ENCODE results near the gene DLEC1.
A peak's percentile ranks its signal among the peaks of the same experiment; 100 is the strongest.

DLEC1 gene

DNA sequence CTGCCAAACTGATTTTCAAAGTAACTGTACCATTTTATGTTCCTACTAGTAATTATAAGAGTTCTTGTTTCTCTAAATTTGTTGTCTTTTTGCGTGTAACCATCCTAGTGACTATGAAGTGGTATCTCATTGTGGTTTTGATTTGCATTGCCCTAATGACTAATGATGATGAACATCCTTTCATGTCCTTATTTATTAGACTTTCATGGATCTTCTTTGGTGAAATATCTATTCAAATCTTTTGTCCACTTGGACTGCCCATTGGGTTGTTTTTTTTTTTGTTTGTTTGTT is 130.0 kb downstream of the DLEC1 start:
- Mint-ChIP-seq H3K9me3 (no peaks in the 10 kb centered on the region), H3K27ac (no peak overlapping the region), H3K27me3 (ENCODE audit: low read depth, poor library complexity) (peaks cover 3% of the 10 kb centered on the region), H3K4me1 (peaks cover 55% of the 10 kb centered on the region), H3K4me3 (no peak overlapping the region), H3K36me3 (ENCODE audit: low read depth) (peaks cover 24% of the 10 kb centered on the region)
- TF ChIP-seq, protein P1, sequence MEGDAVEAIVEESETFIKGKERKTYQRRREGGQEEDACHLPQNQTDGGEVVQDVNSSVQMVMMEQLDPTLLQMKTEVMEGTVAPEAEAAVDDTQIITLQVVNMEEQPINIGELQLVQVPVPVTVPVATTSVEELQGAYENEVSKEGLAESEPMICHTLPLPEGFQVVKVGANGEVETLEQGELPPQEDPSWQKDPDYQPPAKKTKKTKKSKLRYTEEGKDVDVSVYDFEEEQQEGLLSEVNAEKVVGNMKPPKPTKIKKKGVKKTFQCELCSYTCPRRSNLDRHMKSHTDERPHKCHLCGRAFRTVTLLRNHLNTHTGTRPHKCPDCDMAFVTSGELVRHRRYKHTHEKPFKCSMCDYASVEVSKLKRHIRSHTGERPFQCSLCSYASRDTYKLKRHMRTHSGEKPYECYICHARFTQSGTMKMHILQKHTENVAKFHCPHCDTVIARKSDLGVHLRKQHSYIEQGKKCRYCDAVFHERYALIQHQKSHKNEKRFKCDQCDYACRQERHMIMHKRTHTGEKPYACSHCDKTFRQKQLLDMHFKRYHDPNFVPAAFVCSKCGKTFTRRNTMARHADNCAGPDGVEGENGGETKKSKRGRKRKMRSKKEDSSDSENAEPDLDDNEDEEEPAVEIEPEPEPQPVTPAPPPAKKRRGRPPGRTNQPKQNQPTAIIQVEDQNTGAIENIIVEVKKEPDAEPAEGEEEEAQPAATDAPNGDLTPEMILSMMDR (IDR thresholded peaks at IDR 0.05), result no peak
- DNase-seq, result no peak

DNA sequence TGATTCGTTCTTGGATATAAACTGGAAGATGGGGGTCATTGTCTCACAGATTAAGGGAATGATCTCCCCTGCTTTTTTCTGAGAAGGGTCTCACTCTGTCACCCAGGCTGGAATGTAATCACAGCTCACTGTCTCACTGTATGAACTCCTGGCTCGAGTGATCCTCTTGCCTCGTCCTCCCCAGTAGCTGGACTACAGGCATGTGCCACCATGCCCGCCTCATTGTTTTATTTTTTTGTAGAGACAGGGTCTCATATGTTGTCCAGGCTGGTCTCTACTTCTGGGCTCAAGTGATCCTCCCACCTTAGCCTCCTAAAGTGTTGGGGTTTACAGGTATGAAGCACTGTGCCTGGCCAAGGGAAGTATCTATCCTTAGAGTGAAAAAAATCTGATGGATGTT is 131.7 kb downstream of the DLEC1 start:
- peak overlapping the region; percentile 66 for H3K27ac Mint-ChIP-seq
- no peak overlapping the region for H3K4me3 Mint-ChIP-seq
- no peak for DNase-seq
- H3K27me3 Mint-ChIP-seq (ENCODE audit: low read depth, poor library complexity), result peaks cover 3% of the 10 kb centered on the region
- peaks cover 49% of the 10 kb centered on the region for H3K4me1 Mint-ChIP-seq
- peaks cover 29% of the 10 kb centered on the region for H3K36me3 Mint-ChIP-seq (ENCODE audit: low read depth)
- TF ChIP-seq, protein P1 (IDR thresholded peaks at IDR 0.05), result no peak
- no peaks in the 10 kb centered on the region for H3K9me3 Mint-ChIP-seq

DNA sequence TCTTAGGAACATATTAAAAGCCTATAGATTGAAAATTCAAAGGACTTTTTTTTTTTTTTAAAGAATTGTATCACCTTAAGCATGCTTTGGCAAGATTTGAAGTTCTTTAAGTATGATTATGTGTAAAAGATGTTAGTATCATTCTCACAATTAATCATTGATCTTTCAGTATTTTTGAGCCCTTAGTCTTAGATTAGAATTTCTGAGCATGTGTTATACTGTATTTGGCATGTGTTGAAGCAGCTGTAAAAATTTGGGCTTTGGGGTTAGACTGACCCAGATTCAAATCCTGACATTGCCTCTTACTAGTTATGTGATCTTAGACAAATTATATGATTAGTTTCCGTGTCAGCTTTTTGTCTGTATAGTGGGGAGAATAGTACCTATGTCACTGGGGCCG is 132.6 kb downstream of the DLEC1 start:
- Mint-ChIP-seq H3K27ac (no peak overlapping the region), H3K27me3 (ENCODE audit: low read depth, poor library complexity) (peaks cover 3% of the 10 kb centered on the region), H3K4me3 (no peak overlapping the region), H3K9me3 (no peaks in the 10 kb centered on the region), H3K36me3 (ENCODE audit: low read depth) (peaks cover 24% of the 10 kb centered on the region), H3K4me1 (peaks cover 40% of the 10 kb centered on the region)
- TF ChIP-seq, protein P1 (IDR thresholded peaks at IDR 0.05), result no peak
- DNase-seq, result no peak

Data from nephron progenitor cell (in vitro differentiated cells).